Adrenal gland (tissue), 12 donors: ENCODE data around the gene CLEC3A. TPM values are rescaled to one million over a fixed set of nuclear protein-coding genes. Genes with fewer than 3 reads are reported as not detected.

Experiments used
- DNase-seq, 7 donors: peaks; one replicate each; pipeline ENCODE4 v3.0.0-alpha.2; 2019 to 2020
- H3K27ac ChIP-seq, 5 donors: fragments of 200-600 bp; sonication (generic) in 4 of 5; 1 replicate in 3 of 5; 2 replicates in 2 of 5; pipeline versions ENCODE4 v1.5.1 to v1.8.0; 2016 to 2020; ENCODE audit warnings: mild to moderate bottlenecking in 1 of 5
- H3K27me3 ChIP-seq: fragments of 200-600 bp; 2 replicates; pipeline ENCODE4 v1.8.0; 2021
- H3K36me3 ChIP-seq, 2 donors: fragments of 200-600 bp; replicated peaks in 1 of 2; 1 replicate in 1 of 2; 2 replicates in 1 of 2; pipeline versions ENCODE4 v1.5.1 to v1.8.0; 2018 to 2022
- H3K4me1 ChIP-seq, 2 donors: fragments of 200-600 bp; replicated peaks in 1 of 2; 1 replicate in 1 of 2; 2 replicates in 1 of 2; pipeline versions ENCODE4 v1.5.1 to v1.8.0; 2018 to 2021
- H3K4me3 ChIP-seq, 4 donors: fragments of 200-600 bp; sonication (generic) in 3 of 4; one replicate each; pipeline ENCODE4 v1.5.1; 2016 to 2018
- H3K9me3 ChIP-seq, 3 donors: fragments of 200-600 bp; sonication (generic) in 1 of 3; replicated peaks in 1 of 3; 1 replicate in 2 of 3; 2 replicates in 1 of 3; pipeline versions ENCODE4 v1.5.1 to v1.8.0; 2016 to 2021
- POLR2A ChIP-seq, 2 donors: fragments of 450-650 bp; IDR thresholded peaks; one replicate each; pipeline ENCODE4 v1.6.1; 2017; ENCODE audit warnings: antibody characterized with exemption in 2 of 2, mild to moderate bottlenecking in 2 of 2, moderate library complexity in 1 of 2
- WGBS, 4 donors: extraction: QIAGEN DNeasy Blood & Tissue Kit in 2 of 4; methylation state at CpG; one replicate each; pipeline versions ENCODE4 v1.1.5 to v1.1.7; 2013 to 2017; 5-methylcytosine and 5-hydroxymethylcytosine counted together
- intact Hi-C, 2 donors: fragments of 100-400 bp; cut with DNase I; formaldehyde crosslinking; loops; one replicate each; pipeline versions ENCODE4 v1.14.1 to v1.15.0; 2022 to 2023
- polyA plus RNA-seq, 3 donors: library from polyadenylated mRNA; stranded (reverse); fragments of 200-250 nt in 2 of 3; fragments of 350-450 nt in 1 of 3; fragmentation: Illumina TruSeq in 1 of 3; extraction: RNeasy Lipid Tissue Mini Kit (QIAGEN cat#74804) in 1 of 3; gene quantifications; one replicate each; pipeline ENCODE4 v1.2.3, GENCODE V29; 2013 to 2014
- total RNA-seq, 9 donors: library from RNA; depleted of rRNA in 4 of 9; stranded (reverse); fragments of >200 nt in 4 of 9; fragments of 120-200 nt in 1 of 9; fragmentation: NEBNext Ultra II Directional in 1 of 9; extraction: Animal tissue kit (Norgen Biotek cat#: 25700) in 1 of 9; gene quantifications; one replicate each; pipeline versions ENCODE4 v1.1.0 to v1.2.4, GENCODE V29; 2013 to 2023
- TF ChIP-seq, protein P1 (sequence below), 6 experiments: fragments of 450-650 bp in 4 of 6; fragments of 200-600 bp in 2 of 6; sonication (generic) in 1 of 6; IDR thresholded peaks; 1 replicate in 5 of 6; 2 replicates in 1 of 6; pipeline versions ENCODE4 v1.5.1 to v1.8.0; 2016 to 2021; ENCODE audit warnings: antibody characterized with exemption in 6 of 6, mild to moderate bottlenecking in 2 of 6, moderate library complexity in 1 of 6
- donor health status: healthy with polysubstance abuse.
- donor health status: Bipolar disorder and iron deficiency.
- donor health status: DM: yes; HTN: yes; CAD: no.
- donor health status: DM: no; HTN: no; CAD: no.
- donor health status: DM: no; HTN: no; CAD: no.
- donor health status: DM: yes; HTN: yes; CAD: no.

CLEC3A gene
- total and polyA plus RNA-seq, 12 donors: not detected

- no peaks in the 10 kb centered on the region for H3K4me1 ChIP-seq
- no peak for DNase-seq
- no peak overlapping the region for H3K27ac ChIP-seq
- intact Hi-C loops: no loop called here
- peaks cover 3% of the 10 kb centered on the region for H3K27me3 ChIP-seq
- no peaks in the 10 kb centered on the region for H3K9me3 ChIP-seq
- no peak overlapping the region for H3K4me3 ChIP-seq
- H3K36me3 ChIP-seq: no peaks in the 10 kb centered on the region
- 29 to 62% (median 42%) methylated on average over 3 of the region's 3 CpGs for WGBS, 4 donors
- TF ChIP-seq, protein P1, sequence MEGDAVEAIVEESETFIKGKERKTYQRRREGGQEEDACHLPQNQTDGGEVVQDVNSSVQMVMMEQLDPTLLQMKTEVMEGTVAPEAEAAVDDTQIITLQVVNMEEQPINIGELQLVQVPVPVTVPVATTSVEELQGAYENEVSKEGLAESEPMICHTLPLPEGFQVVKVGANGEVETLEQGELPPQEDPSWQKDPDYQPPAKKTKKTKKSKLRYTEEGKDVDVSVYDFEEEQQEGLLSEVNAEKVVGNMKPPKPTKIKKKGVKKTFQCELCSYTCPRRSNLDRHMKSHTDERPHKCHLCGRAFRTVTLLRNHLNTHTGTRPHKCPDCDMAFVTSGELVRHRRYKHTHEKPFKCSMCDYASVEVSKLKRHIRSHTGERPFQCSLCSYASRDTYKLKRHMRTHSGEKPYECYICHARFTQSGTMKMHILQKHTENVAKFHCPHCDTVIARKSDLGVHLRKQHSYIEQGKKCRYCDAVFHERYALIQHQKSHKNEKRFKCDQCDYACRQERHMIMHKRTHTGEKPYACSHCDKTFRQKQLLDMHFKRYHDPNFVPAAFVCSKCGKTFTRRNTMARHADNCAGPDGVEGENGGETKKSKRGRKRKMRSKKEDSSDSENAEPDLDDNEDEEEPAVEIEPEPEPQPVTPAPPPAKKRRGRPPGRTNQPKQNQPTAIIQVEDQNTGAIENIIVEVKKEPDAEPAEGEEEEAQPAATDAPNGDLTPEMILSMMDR (IDR thresholded peaks at IDR 0.05): no peak
- no peak for TF ChIP-seq POLR2A (IDR thresholded peaks at IDR 0.05)
These were observed 5.7 kb downstream of the CLEC3A start for GRCh38 chr16:78028018-78028417.

GRCh38 chr16:78034530-78034929 is 12.2 kb downstream of the CLEC3A start:
- H3K9me3 ChIP-seq: no peaks in the 10 kb centered on the region
- no peak for TF ChIP-seq POLR2A (IDR thresholded peaks at IDR 0.05)
- TF ChIP-seq, protein P1 (IDR thresholded peaks at IDR 0.05): no peak
- H3K36me3 ChIP-seq: no peaks in the 10 kb centered on the region
- H3K4me1 ChIP-seq: no peaks in the 10 kb centered on the region
- no peak overlapping the region for H3K4me3 ChIP-seq
- no peaks in the 10 kb centered on the region for H3K27me3 ChIP-seq
- H3K27ac ChIP-seq: no peak overlapping the region
- no peak for DNase-seq
- 44 to 59% (median 54%) methylated on average over 2 of the region's 2 CpGs for WGBS, 4 donors
- intact Hi-C loops: no loop called here

- H3K9me3 ChIP-seq: no peaks in the 10 kb centered on the region
- 55 to 62% (median 57%) methylated on average over 2 of the region's 2 CpGs for WGBS, 4 donors
- TF ChIP-seq POLR2A (IDR thresholded peaks at IDR 0.05): no peak
- TF ChIP-seq, protein P1 (IDR thresholded peaks at IDR 0.05): no peak
- no peaks in the 10 kb centered on the region for H3K27me3 ChIP-seq
- no peak for DNase-seq
- H3K4me3 ChIP-seq: no peak overlapping the region
- no peaks in the 10 kb centered on the region for H3K4me1 ChIP-seq
- no peaks in the 10 kb centered on the region for H3K36me3 ChIP-seq
- intact Hi-C loops: no loop called here
- no peak overlapping the region for H3K27ac ChIP-seq
These were observed 12.7 kb downstream of the CLEC3A start for GRCh38 chr16:78035012-78035411.

DNA sequence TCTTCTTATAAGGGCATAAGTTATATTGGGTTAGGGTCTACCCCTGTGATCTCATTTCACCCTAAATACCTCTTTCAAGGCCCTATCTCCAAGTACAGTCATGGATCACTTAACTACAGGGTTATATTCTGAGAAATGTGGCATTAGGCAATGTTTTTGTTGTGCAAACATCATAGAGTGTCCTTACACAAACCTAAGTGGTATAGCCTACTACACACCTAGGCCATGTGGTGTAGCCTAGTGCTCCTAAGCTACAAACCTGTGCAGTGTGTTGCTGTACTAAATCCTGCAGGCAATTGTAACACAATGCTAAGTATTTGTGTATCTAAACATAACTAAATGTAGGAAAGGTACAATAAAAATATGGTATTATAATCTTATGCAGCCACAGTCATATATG is 18.0 kb downstream of the CLEC3A start:
- Histone ChIP-seq H3K4me1 (no peaks in the 10 kb centered on the region), H3K27ac (no peak overlapping the region), H3K27me3 (no peaks in the 10 kb centered on the region), H3K36me3 (no peaks in the 10 kb centered on the region), H3K9me3 (no peaks in the 10 kb centered on the region), H3K4me3 (no peak overlapping the region)
- intact Hi-C loops: no loop called here
- TF ChIP-seq, protein P1 (IDR thresholded peaks at IDR 0.05): no peak
- no peak for TF ChIP-seq POLR2A (IDR thresholded peaks at IDR 0.05)
- no peak for DNase-seq
